GM12873 (cell line): ENCODE results near the gene ZNF548.

Experiments used
- CTCF ChIP-seq: IDR thresholded peaks from 2 replicates; pipeline ENCODE4 v1.5.1; 2012; ENCODE audit warnings: low read depth, mild to moderate bottlenecking, moderate library complexity, low read length, control low read depth; ENCODE audit not compliant: insufficient read depth; ENCODE audit errors: missing control alignments

Gene ZNF548

GRCh38 chr19:57436417-57436816 lies 46.8 kb downstream of the ZNF548 start:
- no peak for TF ChIP-seq CTCF

GRCh38 chr19:57437931-57438330 lies 48.3 kb downstream of the ZNF548 start:
- TF ChIP-seq CTCF: no peak

- TF ChIP-seq CTCF: peak; percentile 3
These were observed 49.3 kb downstream of the ZNF548 start for GRCh38 chr19:57438925-57439324.

GRCh38 chr19:57441979-57442752 lies 52.5 kb downstream of the ZNF548 start:
- TF ChIP-seq CTCF: no peak

- no peak for TF ChIP-seq CTCF
These were observed 53.6 kb downstream of the ZNF548 start for GRCh38 chr19:57443121-57443696.

- TF ChIP-seq CTCF: no peak
These were observed 62.7 kb downstream of the ZNF548 start for GRCh38 chr19:57452307-57452706.
